ENCODE results near the gene NCAM1.
A peak's percentile ranks its signal among the peaks of the same experiment; 100 is the strongest.

Gene NCAM1

GRCh38 chr11:113305440-113306336 is 344.5 kb downstream of the NCAM1 start:
- peak; percentile 100 for TF ChIP-seq CTCF (conservative IDR thresholded peaks at IDR 0.05; ENCODE audit: low read depth, low read length)
- H3K4me3 ChIP-seq (ENCODE audit: low read depth, low read length) = no peak overlapping the region
- peak; percentile 74 for DNase-seq (ENCODE audit: low read depth)

GRCh38 chr11:113308601-113309000 is 347.4 kb downstream of the NCAM1 start:
- no peak for TF ChIP-seq CTCF (conservative IDR thresholded peaks at IDR 0.05; ENCODE audit: low read depth, low read length)
- no peak overlapping the region for H3K4me3 ChIP-seq (ENCODE audit: low read depth, low read length)
- no peak for DNase-seq (ENCODE audit: low read depth)

GRCh38 chr11:113311536-113311935 is 350.3 kb downstream of the NCAM1 start:
- DNase-seq (ENCODE audit: low read depth) = peak; percentile 43
- no peak for TF ChIP-seq CTCF (conservative IDR thresholded peaks at IDR 0.05; ENCODE audit: low read depth, low read length)
- no peak overlapping the region for H3K4me3 ChIP-seq (ENCODE audit: low read depth, low read length)

- no peak overlapping the region for H3K4me3 ChIP-seq (ENCODE audit: low read depth, low read length)
- no peak for TF ChIP-seq CTCF (conservative IDR thresholded peaks at IDR 0.05; ENCODE audit: low read depth, low read length)
- DNase-seq (ENCODE audit: low read depth) = no peak
Observed at GRCh38 chr11:113313601-113314000, 352.4 kb downstream of the NCAM1 start.

- TF ChIP-seq CTCF (conservative IDR thresholded peaks at IDR 0.05; ENCODE audit: low read depth, low read length) = no peak
- H3K4me3 ChIP-seq (ENCODE audit: low read depth, low read length) = peak overlapping the region; percentile 98
- no peak for DNase-seq (ENCODE audit: low read depth)
Observed at GRCh38 chr11:113314065-113314388, 352.8 kb downstream of the NCAM1 start.

GRCh38 chr11:113314389-113315301 is 353.4 kb downstream of the NCAM1 start, which contains the start of gene TTC12:
TTC12 (plus strand) TSS chr11:113314583; CDS start chr11:113316258, 1,675 bp downstream.
- peak within 1 kb of the TSS; percentile 98 for H3K4me3 ChIP-seq (ENCODE audit: low read depth, low read length)
- TF ChIP-seq CTCF (conservative IDR thresholded peaks at IDR 0.05; ENCODE audit: low read depth, low read length) = no peak
- DNase-seq (ENCODE audit: low read depth) = peak; percentile 91

Data from choroid plexus epithelial cell (primary cell).